CD4-positive, alpha-beta T cell treated with Interleukin-15 for 1 hour (primary cell): ENCODE data around the gene BTN2A1.
"Not testable (repeated sequence)": the region's sequence is repeated elsewhere in the genome, so short reads cannot be mapped to it uniquely, and the experiment has no call there.

Source experiments
- DNase-seq: peaks from one replicate; pipeline ENCODE4 v3.0.0-alpha.2; 2020

BTN2A1 gene

GRCh38 chr6:26497610-26498009, 39.9 kb downstream of the BTN2A1 start:
- no peak for DNase-seq

- no peak for DNase-seq
These were observed 42.3 kb downstream of the BTN2A1 start, which contains the start of gene BTN1A1 for GRCh38 chr6:26500102-26500501. BTN1A1 (plus strand) TSS chr6:26500303; CDS start chr6:26501287, 984 bp downstream.

GRCh38 chr6:26501482-26501986, 43.8 kb downstream of the BTN2A1 start:
- peak; percentile 26 for DNase-seq

- DNase-seq, result no peak
These were observed 44.4 kb downstream of the BTN2A1 start for GRCh38 chr6:26502165-26502564.

- DNase-seq, result no peak
These were observed 44.9 kb downstream of the BTN2A1 start for GRCh38 chr6:26502626-26503025.

- no peak for DNase-seq
These were observed 49.9 kb downstream of the BTN2A1 start for GRCh38 chr6:26507658-26508057.

GRCh38 chr6:26511033-26511432, 53.3 kb downstream of the BTN2A1 start:
- DNase-seq, result not testable (repeated sequence)

- no peak for DNase-seq
These were observed 57.2 kb downstream of the BTN2A1 start for GRCh38 chr6:26514984-26515383.

- DNase-seq, result no peak
These were observed 59.0 kb downstream of the BTN2A1 start for GRCh38 chr6:26516481-26517427.
